ENCODE measurements around the gene EAF1. TPM values are rescaled to one million over a fixed set of nuclear protein-coding genes. Genes with fewer than 3 reads are reported as not detected.

EAF1 gene
- total RNA-seq, 1 experiment from 2014 or later: 32.1 TPM

GRCh38 chr3:15403495-15403894 lies 23.9 kb upstream of the EAF1 start:
- no peak overlapping the region for H3K4me3 ChIP-seq (replicated peaks in 1 of 2; ENCODE audit: low read depth in 1 of 2, low read length in 2 of 2)
- H3K4me2 ChIP-seq (ENCODE audit: low read length): no peak overlapping the region
- intact Hi-C loops (cut with micrococcal nuclease): no loop called here
- ChIA-PET POLR2A (no interaction called here), CTCF (interaction anchor here (0.9 kb wide), 1 partner anchor 198 kb away, joined by 3 read pairs; the partner anchor contains the start of gene CAPN7), RAD21 (ENCODE audit: low non-redundant PET in 1 of 2, low total read pairs in 2 of 2, uncharacterized antibody in 2 of 2, unreplicated experiment in 2 of 2) (no interaction called here)
- no peaks in the 10 kb centered on the region for H3K79me2 ChIP-seq (ENCODE audit: insufficient read depth, low read length)
- DNase-seq (ENCODE audit: low read depth, low spot score): no peak
- BruUV-seq (replicated peaks): no TSS peak
- no peak overlapping the region for H3K9ac ChIP-seq (ENCODE audit: low read length)
- no peak overlapping the region for H2AFZ ChIP-seq (ENCODE audit: low read depth, low read length, poor library complexity, severe bottlenecking)
- no peaks in the 10 kb centered on the region for H4K20me1 ChIP-seq (ENCODE audit: insufficient read depth)
- ATAC-seq: no peak
- H3K27me3 ChIP-seq (ENCODE audit: insufficient read depth, low read length): no peaks in the 10 kb centered on the region
- no peaks in the 10 kb centered on the region for H3K9me2 ChIP-seq (ENCODE audit: insufficient read depth)
- peaks cover 0 to 5% of the 10 kb centered on the region in 2 experiments; a peak in 1 of 4 replicates for H3K4me1 ChIP-seq (ENCODE audit: control insufficient read depth in 1 of 2, insufficient read depth in 2 of 2, low read length in 2 of 2)
- no peak for TF ChIP-seq ELF1 (IDR thresholded peaks at IDR 0.05; ENCODE audit: borderline replicate concordance, low read depth)
- no peak for TF ChIP-seq EZH2phosphoT487 (IDR thresholded peaks at IDR 0.05; ENCODE audit: borderline replicate concordance)
- TF ChIP-seq CEBPB (IDR thresholded peaks at IDR 0.05; ENCODE audit: low read depth): no peak
- TF ChIP-seq SP1 (IDR thresholded peaks at IDR 0.05; ENCODE audit: low read depth): no peak
- TF ChIP-seq CBX3 (IDR thresholded peaks at IDR 0.05; ENCODE audit: low read depth): no peak
- no peak for TF ChIP-seq ZNF274 (IDR thresholded peaks at IDR 0.05; ENCODE audit: low read depth, low read length)
- TF ChIP-seq CTCF (IDR thresholded peaks at IDR 0.05 in 2 of 3, conservative IDR thresholded peaks at IDR 0.05 in 1 of 3; ENCODE audit: borderline replicate concordance in 1 of 3, insufficient read depth in 1 of 3, low read depth in 2 of 3, low read length in 2 of 3): no peak
- TF ChIP-seq MAX (IDR thresholded peaks at IDR 0.05): no peak
- no peak for TF ChIP-seq FOSL1 (IDR thresholded peaks at IDR 0.05; ENCODE audit: low read depth)
- TF ChIP-seq TCF7L2 (IDR thresholded peaks at IDR 0.05; ENCODE audit: borderline replicate concordance, extremely low read depth, insufficient read depth, insufficient read length): no peak
- no peak for TF ChIP-seq JUND (IDR thresholded peaks at IDR 0.05)
- no peak for TF ChIP-seq SIN3A (IDR thresholded peaks at IDR 0.05; ENCODE audit: low read depth)
- TF ChIP-seq POLR2A (IDR thresholded peaks at IDR 0.05; ENCODE audit: borderline replicate concordance, extremely low read depth, insufficient read depth, insufficient read length): no peak
- no peak for TF ChIP-seq EZH2 (IDR thresholded peaks at IDR 0.05)
- TF ChIP-seq EGR1 (IDR thresholded peaks at IDR 0.05; ENCODE audit: low read depth): no peak
- no peak for TF ChIP-seq YY1 (IDR thresholded peaks at IDR 0.05; ENCODE audit: extremely low read depth, insufficient replicate concordance, low read depth, low read length)
- TF ChIP-seq SRF (IDR thresholded peaks at IDR 0.05; ENCODE audit: low read depth): no peak
- no peaks in the 10 kb centered on the region for H3K9me3 ChIP-seq (ENCODE audit: control insufficient read depth in 1 of 2, insufficient read depth in 1 of 2, low read depth in 1 of 2, low read length in 2 of 2)
- H3K36me3 ChIP-seq (ENCODE audit: control insufficient read depth in 1 of 2, insufficient read depth in 2 of 2, low read length in 2 of 2): no peaks in the 10 kb centered on the region
- H3K27ac ChIP-seq (ENCODE audit: low read depth, low read length): no peak overlapping the region

Data from HCT116 (cell line).